Mesenchymal stem cell (in vitro differentiated cells and primary cell): ENCODE data around the gene CYP2C18.
"Not testable (repeated sequence)": the region's sequence is repeated elsewhere in the genome, so short reads cannot be mapped to it uniquely, and the experiment has no call there.

Source experiments
- DNase-seq: peaks from one replicate; pipeline ENCODE4 v3.0.0-alpha.2; 2013
- H2AFZ ChIP-seq: one replicate; pipeline ENCODE4 v1.6.1; 2013; ENCODE audit warnings: low read depth, mild to moderate bottlenecking, control low read depth, inconsistent platforms, low read length, moderate library complexity
- H2AK5ac ChIP-seq: 2 replicates; pipeline ENCODE4 v1.6.1; 2013; ENCODE audit warnings: low read length, moderate library complexity, mild to moderate bottlenecking, inconsistent platforms; ENCODE audit not compliant: severe bottlenecking
- H2BK120ac ChIP-seq: one replicate; pipeline ENCODE4 v1.6.1; 2013; ENCODE audit warnings: low read depth, mild to moderate bottlenecking, inconsistent platforms, low read length, moderate library complexity
- H2BK12ac ChIP-seq, 2 experiments: one replicate each; pipeline ENCODE4 v1.6.1; 2013; ENCODE audit warnings: inconsistent platforms in 2 of 2, low read length in 2 of 2, mild to moderate bottlenecking in 2 of 2, moderate library complexity in 2 of 2, control low read depth in 1 of 2
- H2BK15ac ChIP-seq: one replicate; pipeline ENCODE4 v1.6.1; 2013; ENCODE audit warnings: mild to moderate bottlenecking, low read depth, inconsistent platforms; ENCODE audit not compliant: poor library complexity, severe bottlenecking
- H2BK5ac ChIP-seq: 2 replicates; pipeline ENCODE4 v1.6.1; 2013; ENCODE audit warnings: low read depth, mild to moderate bottlenecking, low read length, control low read depth, inconsistent platforms; ENCODE audit not compliant: poor library complexity, severe bottlenecking
- H3K14ac ChIP-seq, 2 experiments: one replicate each; pipeline ENCODE4 v1.6.1; 2013; ENCODE audit warnings: inconsistent platforms in 2 of 2, low read length in 2 of 2, control low read depth in 1 of 2, mild to moderate bottlenecking in 1 of 2, moderate library complexity in 1 of 2
- H3K18ac ChIP-seq, 2 experiments: one replicate each; pipeline ENCODE4 v1.6.1; 2013; ENCODE audit warnings: inconsistent platforms in 2 of 2, low read length in 2 of 2, control low read depth in 1 of 2, low read depth in 1 of 2, mild to moderate bottlenecking in 1 of 2
- H3K23ac ChIP-seq, 2 experiments: one replicate each; pipeline ENCODE4 v1.6.1; 2013; ENCODE audit warnings: inconsistent platforms in 2 of 2, low read length in 2 of 2, mild to moderate bottlenecking in 2 of 2, moderate library complexity in 2 of 2, control low read depth in 1 of 2
- H3K27ac ChIP-seq: 2 replicates; pipeline ENCODE4 v1.5.1; 2013; ENCODE audit warnings: mild to moderate bottlenecking, moderate library complexity, low read length, control low read depth, inconsistent platforms; ENCODE audit not compliant: poor library complexity, severe bottlenecking
- H3K27me3 ChIP-seq, 2 experiments: 2 replicates each; pipeline versions ENCODE4 v1.6.1 to v1.7.0; 2013; ENCODE audit warnings: low read length in 2 of 2, mild to moderate bottlenecking in 2 of 2, moderate library complexity in 2 of 2, control low read depth in 1 of 2, inconsistent platforms in 1 of 2; ENCODE audit not compliant: control insufficient read depth in 1 of 2, insufficient read depth in 1 of 2
- H3K36me3 ChIP-seq, 2 experiments: 2 replicates each; pipeline versions ENCODE4 v1.6.1 to v1.7.0; 2013; ENCODE audit warnings: low read length in 2 of 2, control low read depth in 1 of 2, inconsistent platforms in 1 of 2, low read depth in 1 of 2, mild to moderate bottlenecking in 1 of 2; ENCODE audit not compliant: insufficient read depth in 2 of 2, control insufficient read depth in 1 of 2
- H3K4ac ChIP-seq, 2 experiments: one replicate each; pipeline ENCODE4 v1.6.1; 2013; ENCODE audit warnings: inconsistent platforms in 2 of 2, low read length in 2 of 2, mild to moderate bottlenecking in 2 of 2, moderate library complexity in 2 of 2, control low read depth in 1 of 2, low read depth in 1 of 2
- H3K4me1 ChIP-seq: 2 replicates; pipeline ENCODE4 v1.6.1; 2013; ENCODE audit warnings: low read depth, low read length, control low read depth; ENCODE audit not compliant: control insufficient read depth, insufficient read depth
- H3K4me2 ChIP-seq: 2 replicates; pipeline ENCODE4 v1.6.1; 2013; ENCODE audit warnings: low read length, mild to moderate bottlenecking, inconsistent platforms; ENCODE audit not compliant: poor library complexity, severe bottlenecking
- H3K4me3 ChIP-seq, 2 experiments: 2 replicates each; pipeline versions ENCODE4 v1.5.1 to v1.7.0; 2013; ENCODE audit warnings: low read length in 2 of 2, mild to moderate bottlenecking in 2 of 2, control low read depth in 1 of 2, low read depth in 1 of 2; ENCODE audit not compliant: insufficient read depth in 1 of 2
- H3K79me1 ChIP-seq: replicated peaks from 2 replicates; pipeline ENCODE4 v1.6.1; 2013; ENCODE audit warnings: mild to moderate bottlenecking, control low read depth, low read length, inconsistent platforms; ENCODE audit not compliant: poor library complexity, severe bottlenecking
- H3K9ac ChIP-seq: 2 replicates; pipeline ENCODE4 v1.7.0; 2013; ENCODE audit warnings: mild to moderate bottlenecking, low read length, moderate library complexity
- H3K9me3 ChIP-seq: 2 replicates; pipeline ENCODE4 v1.7.0; 2013; ENCODE audit warnings: mild to moderate bottlenecking, low read length; ENCODE audit not compliant: control insufficient read depth
- H4K8ac ChIP-seq: one replicate; pipeline ENCODE4 v1.6.1; 2013; ENCODE audit warnings: inconsistent platforms, mild to moderate bottlenecking, low read length, moderate library complexity
- H4K91ac ChIP-seq: one replicate; pipeline ENCODE4 v1.6.1; 2013; ENCODE audit warnings: mild to moderate bottlenecking, low read length, inconsistent platforms
- WGBS: methylation state at CpG from one replicate; pipeline ENCODE4 v1.1.7; 2013; ENCODE audit warnings: mixed read lengths; 5-methylcytosine and 5-hydroxymethylcytosine counted together

Gene CYP2C18

DNA sequence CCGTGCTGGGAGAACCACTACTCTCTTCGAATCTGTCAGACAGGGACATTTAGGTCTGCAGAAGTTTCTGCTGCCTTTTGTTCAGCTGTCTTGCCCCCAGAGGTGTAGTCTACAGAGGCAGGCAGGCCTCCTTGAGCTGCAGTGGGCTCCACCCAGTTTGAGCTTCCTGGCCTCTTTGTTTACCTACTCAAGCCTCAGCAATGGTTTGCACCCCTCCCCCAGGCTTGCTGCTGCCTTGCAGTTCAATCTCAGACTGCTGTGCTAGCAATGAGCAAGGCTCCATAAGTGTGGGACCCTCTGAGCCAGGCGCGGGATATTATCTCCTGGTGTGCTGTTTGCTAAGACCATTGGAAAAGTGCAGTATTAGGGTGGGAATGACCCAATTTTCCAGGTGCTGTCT, 20.5 kb upstream of the CYP2C18 start:
- not testable (repeated sequence) for H3K27me3 ChIP-seq, H3K23ac ChIP-seq, H3K14ac ChIP-seq, H2AK5ac ChIP-seq, H3K79me1 ChIP-seq, H2BK5ac ChIP-seq, H3K4me3 ChIP-seq, H2BK12ac ChIP-seq, H4K8ac ChIP-seq, H3K4ac ChIP-seq, H3K4me1 ChIP-seq, DNase-seq, H2BK15ac ChIP-seq, H2AFZ ChIP-seq, H3K9me3 ChIP-seq, H3K9ac ChIP-seq, H3K36me3 ChIP-seq, H3K4me2 ChIP-seq, H4K91ac ChIP-seq, H3K27ac ChIP-seq, H3K18ac ChIP-seq, H2BK120ac ChIP-seq
- WGBS = 67% methylated on average over 4 of the region's 4 CpGs

DNA sequence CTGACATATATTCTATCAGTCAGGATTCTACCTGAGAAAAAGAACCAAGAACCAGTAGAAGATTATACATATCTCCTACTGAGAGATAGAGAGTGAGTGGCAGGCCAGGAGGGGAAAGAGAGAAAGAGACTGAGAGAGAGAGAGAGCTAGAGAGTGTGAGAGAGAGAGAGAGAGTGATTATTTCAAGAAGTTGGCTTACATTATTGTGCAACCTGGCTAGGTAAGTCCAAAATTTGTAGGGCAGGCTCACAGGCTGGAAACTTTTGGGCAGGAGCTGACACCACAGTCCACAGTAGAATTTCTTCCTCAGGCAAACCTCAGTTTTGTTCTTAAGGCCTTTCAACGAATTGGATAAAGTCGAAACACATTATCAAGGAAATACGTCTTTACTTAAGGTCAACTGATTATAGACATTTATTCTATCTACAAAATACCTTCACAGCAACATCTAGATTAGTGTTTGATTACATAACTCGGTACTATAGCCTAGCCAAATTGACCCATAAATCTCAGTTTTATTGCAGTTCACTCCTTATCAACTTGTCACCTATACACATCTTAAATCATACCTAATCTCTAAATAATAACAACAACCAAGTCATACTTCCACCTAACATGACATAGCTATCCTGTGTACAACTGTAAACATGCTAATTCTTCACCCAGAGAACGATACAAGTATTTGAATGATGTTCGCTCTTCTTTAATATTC, 17.0 kb upstream of the CYP2C18 start:
- Histone ChIP-seq H3K79me1 (no peaks in the 10 kb centered on the region), H2BK120ac (no peak overlapping the region), H4K91ac (no peak overlapping the region), H2BK15ac (no peak overlapping the region), H2BK12ac (no peak overlapping the region), H3K9me3 (no peaks in the 10 kb centered on the region), H3K18ac (no peak overlapping the region), H3K36me3 (no peaks in the 10 kb centered on the region), H3K4me2 (no peak overlapping the region), H2BK5ac (no peak overlapping the region), H3K14ac (no peak overlapping the region), H2AK5ac (no peak overlapping the region), H3K4me1 (no peaks in the 10 kb centered on the region), H4K8ac (no peak overlapping the region), H3K23ac (no peak overlapping the region), H3K4me3 (no peak overlapping the region), H3K27me3 (no peaks in the 10 kb centered on the region), H3K4ac (no peak overlapping the region), H2AFZ (no peak overlapping the region), H3K27ac (no peak overlapping the region), H3K9ac (no peak overlapping the region)
- DNase-seq = no peak
- 71% methylated on average over 4 of the region's 6 CpGs for WGBS

DNA sequence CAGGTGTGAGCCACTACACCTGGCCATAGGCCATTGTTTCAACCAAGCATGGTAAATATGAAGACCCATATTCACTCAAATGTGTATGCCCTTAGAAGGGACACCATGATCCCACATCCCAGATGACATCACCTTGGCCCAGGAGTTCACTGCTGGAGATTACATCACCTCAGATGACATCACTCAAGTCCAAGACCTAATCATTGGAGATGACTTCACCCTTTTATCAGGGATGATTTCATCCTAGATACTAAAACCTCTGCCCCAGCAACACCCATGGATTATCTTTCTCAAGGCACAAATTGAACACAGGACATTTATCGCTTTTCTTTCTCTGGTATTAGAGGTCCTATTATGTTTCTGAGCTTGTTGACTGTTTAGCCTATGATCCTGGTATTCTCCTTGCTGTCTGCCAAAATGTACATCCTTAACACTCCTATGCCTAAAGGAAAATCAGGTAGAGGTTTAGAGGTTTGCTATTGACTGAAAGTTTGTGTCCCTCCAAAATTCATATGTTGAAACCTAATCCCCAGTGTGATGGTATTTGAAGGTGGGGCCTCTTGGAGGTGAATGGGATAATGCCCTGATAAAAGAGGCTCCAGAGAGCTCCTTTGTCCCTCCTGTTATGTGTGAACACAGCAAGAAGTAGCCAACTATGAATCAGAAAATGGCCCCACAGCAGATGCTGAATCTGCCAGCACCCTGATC, 9.8 kb upstream of the CYP2C18 start:
- no peak overlapping the region for H2BK15ac ChIP-seq
- H3K27ac ChIP-seq = no peak overlapping the region
- no peak overlapping the region for H3K23ac ChIP-seq
- WGBS = no CpG with 5 or more reads among the region's 1 CpG
- no peaks in the 10 kb centered on the region for H3K36me3 ChIP-seq
- no peak overlapping the region for H3K4ac ChIP-seq
- no peaks in the 10 kb centered on the region for H3K79me1 ChIP-seq
- no peak overlapping the region for H2AK5ac ChIP-seq
- H3K14ac ChIP-seq = no peak overlapping the region
- no peak overlapping the region for H3K4me3 ChIP-seq
- H2AFZ ChIP-seq = no peak overlapping the region
- no peaks in the 10 kb centered on the region for H3K9me3 ChIP-seq
- no peak overlapping the region for H4K8ac ChIP-seq
- no peak overlapping the region for H4K91ac ChIP-seq
- no peak overlapping the region for H2BK5ac ChIP-seq
- peaks cover 0 to 3% of the 10 kb centered on the region in 2 experiments for H3K27me3 ChIP-seq
- no peak overlapping the region for H3K18ac ChIP-seq
- H3K9ac ChIP-seq = no peak overlapping the region
- H3K4me1 ChIP-seq = no peaks in the 10 kb centered on the region
- no peak for DNase-seq
- H2BK12ac ChIP-seq = no peak overlapping the region
- no peak overlapping the region for H2BK120ac ChIP-seq
- no peak overlapping the region for H3K4me2 ChIP-seq

DNA sequence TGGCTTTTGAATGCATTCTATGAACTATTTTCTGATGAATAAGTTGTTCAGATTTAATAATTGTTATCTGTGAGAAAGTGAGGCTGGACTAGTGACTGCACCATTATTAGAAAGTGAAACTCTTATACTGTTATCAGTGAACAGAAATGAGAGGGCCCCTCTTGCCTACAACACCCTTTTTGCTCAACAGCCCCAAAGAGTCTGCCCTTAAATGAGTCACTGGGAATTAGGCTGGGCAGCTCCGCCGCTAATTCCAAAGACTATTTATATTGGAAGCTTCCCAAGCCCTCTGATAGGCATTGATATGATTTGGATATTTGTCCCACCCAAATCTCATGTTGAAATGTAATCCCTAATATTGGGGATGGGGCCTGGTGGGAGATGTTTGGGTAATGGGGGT, 7.0 kb upstream of the CYP2C18 start:
- WGBS = 83% methylated on average over 1 of the region's 2 CpGs
- Histone ChIP-seq H2BK120ac (no peak overlapping the region), H3K27me3 (peaks cover 0 to 3% of the 10 kb centered on the region in 2 experiments), H2BK15ac (no peak overlapping the region), H4K91ac (no peak overlapping the region), H3K23ac (no peak overlapping the region), H3K4me2 (no peak overlapping the region), H3K79me1 (no peaks in the 10 kb centered on the region), H3K14ac (no peak overlapping the region), H2AK5ac (no peak overlapping the region), H3K9ac (no peak overlapping the region), H3K27ac (no peak overlapping the region), H3K4me3 (no peak overlapping the region), H3K4ac (no peak overlapping the region), H3K18ac (no peak overlapping the region), H3K4me1 (no peaks in the 10 kb centered on the region), H2BK5ac (no peak overlapping the region), H2AFZ (no peak overlapping the region), H2BK12ac (no peak overlapping the region), H3K36me3 (no peaks in the 10 kb centered on the region), H4K8ac (no peak overlapping the region), H3K9me3 (no peaks in the 10 kb centered on the region)
- DNase-seq = no peak
